ENCODE data around the gene CHN1. TPM values are rescaled to one million over a fixed set of nuclear protein-coding genes. Genes with fewer than 3 reads are reported as not detected.

CHN1 gene
- total and polyA plus RNA-seq, 12 donors = 7.6 to 40.0 (median 21.8) TPM

- 76 to 84% (median 83%) methylated on average over 3 of the region's 3 CpGs for WGBS, 4 donors
- no peaks in the 10 kb centered on the region for H3K4me1 ChIP-seq (replicated peaks in 1 of 2)
- no peaks in the 10 kb centered on the region for H3K36me3 ChIP-seq (replicated peaks in 1 of 2)
- TF ChIP-seq CTCF (IDR thresholded peaks at IDR 0.05) (no peak), POLR2A (IDR thresholded peaks at IDR 0.05) (no peak)
- H3K4me3 ChIP-seq = no peak overlapping the region
- H3K27me3 ChIP-seq = no peaks in the 10 kb centered on the region
- intact Hi-C loops (cut with DNase I) = no loop called here
- DNase-seq = no peak
- H3K9me3 ChIP-seq (replicated peaks in 1 of 3) = no peaks in the 10 kb centered on the region
- H3K27ac ChIP-seq = no peak overlapping the region
These were observed 59.5 kb downstream of the CHN1 start for GRCh38 chr2:174945601-174946260.

GRCh38 chr2:174939046-174939445, 66.1 kb downstream of the CHN1 start:
- no peaks in the 10 kb centered on the region for H3K9me3 ChIP-seq (replicated peaks in 1 of 3)
- DNase-seq = no peak
- no peaks in the 10 kb centered on the region for H3K36me3 ChIP-seq (replicated peaks in 1 of 2)
- WGBS, 4 donors = 67 to 88% (median 79%) methylated on average over 1 of the region's 1 CpG
- H3K27me3 ChIP-seq = no peaks in the 10 kb centered on the region
- H3K4me3 ChIP-seq = no peak overlapping the region
- intact Hi-C loops (cut with DNase I) = no loop called here
- no peak overlapping the region for H3K27ac ChIP-seq
- no peaks in the 10 kb centered on the region for H3K4me1 ChIP-seq (replicated peaks in 1 of 2)
- TF ChIP-seq CTCF (IDR thresholded peaks at IDR 0.05) (no peak), POLR2A (IDR thresholded peaks at IDR 0.05) (no peak)

GRCh38 chr2:174931724-174932123, 73.5 kb downstream of the CHN1 start:
- TF ChIP-seq POLR2A (IDR thresholded peaks at IDR 0.05) = no peak
- TF ChIP-seq CTCF (IDR thresholded peaks at IDR 0.05) = no peak
- Histone ChIP-seq H3K27ac (no peak overlapping the region), H3K4me3 (no peak overlapping the region), H3K36me3 (replicated peaks in 1 of 2) (no peaks in the 10 kb centered on the region), H3K9me3 (replicated peaks in 1 of 3) (no peaks in the 10 kb centered on the region), H3K4me1 (replicated peaks in 1 of 2) (no peaks in the 10 kb centered on the region), H3K27me3 (no peaks in the 10 kb centered on the region)
- no peak for DNase-seq
- WGBS, 4 donors = 86 to 97% (median 93%) methylated on average over 3 of the region's 3 CpGs
- intact Hi-C loops (cut with DNase I) = no loop called here

GRCh38 chr2:174929786-174930185, 75.4 kb downstream of the CHN1 start:
- no peaks in the 10 kb centered on the region for H3K4me1 ChIP-seq (replicated peaks in 1 of 2)
- DNase-seq = no peak
- 77 to 93% (median 83%) methylated on average over 4 of the region's 4 CpGs for WGBS, 4 donors
- intact Hi-C loops (cut with DNase I) = no loop called here
- no peaks in the 10 kb centered on the region for H3K36me3 ChIP-seq (replicated peaks in 1 of 2)
- H3K27me3 ChIP-seq = no peaks in the 10 kb centered on the region
- H3K27ac ChIP-seq = no peak overlapping the region
- no peaks in the 10 kb centered on the region for H3K9me3 ChIP-seq (replicated peaks in 1 of 3)
- no peak overlapping the region for H3K4me3 ChIP-seq
- TF ChIP-seq POLR2A (IDR thresholded peaks at IDR 0.05) (no peak), CTCF (IDR thresholded peaks at IDR 0.05) (no peak)
